Psoas muscle (tissue), 8 donors: ENCODE measurements around the gene HAPLN2. TPM values are rescaled to one million over a fixed set of nuclear protein-coding genes. Genes with fewer than 3 reads are reported as not detected.

Experiments
- ATAC-seq, 4 donors: fragments of 200-7000 bp; cut with Tn5 transposase; one replicate each; pipeline ENCODE4 v1.9.1; 2020; ENCODE audit warnings: moderate library complexity in 3 of 4, mild to moderate bottlenecking in 2 of 4
- DNase-seq, 2 donors: peaks; one replicate each; pipeline ENCODE4 v3.0.0-alpha.2; 2020
- H3K27ac ChIP-seq: fragments of 200-600 bp; one replicate; pipeline ENCODE4 v1.8.0; 2022
- H3K27me3 ChIP-seq, 3 donors: fragments of 200-600 bp in 1 of 3; one replicate each; pipeline versions ENCODE4 v1.6.1 to v1.8.0; 2013 to 2022; ENCODE audit warnings: low read length in 2 of 3, mild to moderate bottlenecking in 2 of 3, moderate library complexity in 1 of 3; ENCODE audit not compliant: insufficient read depth in 3 of 3
- H3K36me3 ChIP-seq, 2 donors: fragments of 200-600 bp in 1 of 2; one replicate each; pipeline versions ENCODE4 v1.6.1 to v1.8.0; 2013 to 2022; ENCODE audit warnings: low read depth in 1 of 2, mild to moderate bottlenecking in 1 of 2, moderate library complexity in 1 of 2; ENCODE audit not compliant: insufficient read depth in 1 of 2
- H3K4me1 ChIP-seq: fragments of 200-600 bp; one replicate; pipeline ENCODE4 v1.8.0; 2022
- H3K4me3 ChIP-seq: fragments of 200-600 bp; one replicate; pipeline ENCODE4 v1.8.0; 2022; ENCODE audit warnings: mild to moderate bottlenecking
- H3K9me3 ChIP-seq: fragments of 200-600 bp; one replicate; pipeline ENCODE4 v1.8.0; 2022
- CTCF ChIP-seq: fragments of 200-600 bp; IDR thresholded peaks from one replicate; pipeline ENCODE4 v1.8.0; 2022; ENCODE audit warnings: antibody characterized with exemption
- WGBS, 3 donors: extraction: QIAGEN DNeasy Blood & Tissue Kit; methylation state at CpG; one replicate each; pipeline versions ENCODE4 v1.1.6 to v1.1.7; 2013; 5-methylcytosine and 5-hydroxymethylcytosine counted together
- intact Hi-C, 2 donors: fragments of 100-400 bp; cut with DNase I; formaldehyde crosslinking; loops; one replicate each; pipeline versions ENCODE4 v1.11.0 to v1.14.2; 2022
- polyA plus RNA-seq, 3 donors: library from polyadenylated mRNA; stranded (reverse); fragments of 200-250 nt; gene quantifications; one replicate each; pipeline ENCODE4 v1.2.3, GENCODE V29; 2013
- total RNA-seq, 4 donors: library from RNA; stranded (reverse); fragmentation: NEBNext Ultra II Directional in 2 of 4; extraction: Animal tissue kit (Norgen Biotek cat#: 25700) in 2 of 4; gene quantifications; one replicate each; pipeline versions ENCODE4 v1.2.1 to v1.2.4, GENCODE V29; 2021 to 2023
- donor health status: healthy with polysubstance abuse.
- donor health status: DM: no; HTN: no; CAD: no; lungs with moderate emphysema.
- donor health status: Bipolar disorder and iron deficiency.
- donor health status: healthy.
- donor health status: DM: yes; HTN: yes; CAD: no.
- donor health status: DM: no; HTN: no; CAD: no.
- donor health status: DM: no; HTN: no; CAD: no.
- donor health status: DM: yes; HTN: yes; CAD: no.

HAPLN2 gene
- total and polyA plus RNA-seq, 7 donors: 0.28 to 2.2 (median 0.61) TPM

GRCh38 chr1:156663178-156663577 is 44.0 kb downstream of the HAPLN2 start:
- no peaks in the 10 kb centered on the region for H3K9me3 ChIP-seq
- H3K36me3 ChIP-seq: no peaks in the 10 kb centered on the region
- WGBS, 3 donors: 6 to 13% (median 7%) methylated on average over 5 of the region's 5 CpGs
- peak overlapping the region; percentile 30 for H3K4me3 ChIP-seq
- H3K27ac ChIP-seq: peak overlapping the region; percentile 99
- peaks cover 85% of the 10 kb centered on the region for H3K4me1 ChIP-seq
- no peak for TF ChIP-seq CTCF
- DNase-seq (peak; percentile 83 to 94), ATAC-seq (peak; percentile 68 to 72 (median 70))
- no peaks in the 10 kb centered on the region for H3K27me3 ChIP-seq
- intact Hi-C loops: no loop called here

GRCh38 chr1:156664046-156664766 is 45.0 kb downstream of the HAPLN2 start:
- DNase-seq: peak in 1 of 2 donors; percentile 46
- intact Hi-C loops: no loop called here
- TF ChIP-seq CTCF: no peak
- 26 to 33% (median 30%) methylated on average over 5 of the region's 5 CpGs for WGBS, 3 donors
- Histone ChIP-seq H3K27me3 (no peaks in the 10 kb centered on the region), H3K9me3 (no peaks in the 10 kb centered on the region), H3K36me3 (no peaks in the 10 kb centered on the region), H3K27ac (peak overlapping the region; percentile 99), H3K4me1 (peaks cover 95% of the 10 kb centered on the region), H3K4me3 (peak overlapping the region; percentile 30)
- ATAC-seq: peak in 2 of 4 donors; percentile 32 to 34

- 9 to 16% (median 12%) methylated on average over 16 of the region's 16 CpGs for whole genome bisulfite sequencing, 3 donors
- Histone ChIP-seq H3K27me3 (no peaks in the 10 kb centered on the region), H3K36me3 (no peaks in the 10 kb centered on the region), H3K4me3 (peak overlapping the region; percentile 30), H3K4me1 (peaks cover 95% of the 10 kb centered on the region), H3K9me3 (no peaks in the 10 kb centered on the region), H3K27ac (peak overlapping the region; percentile 99)
- ATAC-seq: peak; percentile 11 to 22 (median 15)
- no peak for TF ChIP-seq CTCF
- intact Hi-C loops: no loop called here
- DNase-seq: peak; percentile 61 to 78
Observed at GRCh38 chr1:156664767-156665411, 45.7 kb downstream of the HAPLN2 start.

- no peak for TF ChIP-seq CTCF
- WGBS, 3 donors: 16 to 37% (median 18%) methylated on average over 3 of the region's 3 CpGs
- ATAC-seq: no peak
- Histone ChIP-seq H3K4me1 (peaks cover 97% of the 10 kb centered on the region), H3K27ac (peak overlapping the region; percentile 99), H3K27me3 (no peaks in the 10 kb centered on the region), H3K9me3 (no peaks in the 10 kb centered on the region), H3K36me3 (no peaks in the 10 kb centered on the region), H3K4me3 (peak overlapping the region; percentile 30)
- intact Hi-C loops: no loop called here
- no peak for DNase-seq
Observed at GRCh38 chr1:156665539-156665938, 46.3 kb downstream of the HAPLN2 start.
